HG03060 (cell line): ENCODE measurements around the gene ATXN1.
"Not testable (repeated sequence)": the region's sequence is repeated elsewhere in the genome, so short reads cannot be mapped to it uniquely, and the experiment has no call there.

ENCODE experiments used
- ATAC-seq: cut with Tn5 transposase; IDR thresholded peaks from one replicate; pipeline ENCODE4 v1.9.1; 2021; ENCODE audit warnings: low read depth, moderate number of reproducible peaks; ENCODE audit not compliant: unreplicated experiment

The ATXN1 gene

GRCh38 chr6:16409531-16410441 is 351.5 kb downstream of the ATXN1 start:
- no peak for ATAC-seq

- no peak for ATAC-seq
These were observed 352.5 kb downstream of the ATXN1 start for GRCh38 chr6:16408766-16409165.

- ATAC-seq = no peak
These were observed 354.3 kb downstream of the ATXN1 start for GRCh38 chr6:16406966-16407365.

- not testable (repeated sequence) for ATAC-seq
These were observed 354.7 kb downstream of the ATXN1 start for GRCh38 chr6:16406538-16406937.

GRCh38 chr6:16405375-16405774 is 355.9 kb downstream of the ATXN1 start:
- ATAC-seq = no peak

GRCh38 chr6:16404456-16404855 is 356.8 kb downstream of the ATXN1 start:
- no peak for ATAC-seq

- no peak for ATAC-seq
These were observed 357.4 kb downstream of the ATXN1 start for GRCh38 chr6:16403831-16404230.

GRCh38 chr6:16402581-16402900 is 358.7 kb downstream of the ATXN1 start:
- no peak for ATAC-seq

GRCh38 chr6:16400248-16400760 is 361.0 kb downstream of the ATXN1 start:
- ATAC-seq = no peak

- ATAC-seq = no peak
These were observed 361.6 kb downstream of the ATXN1 start for GRCh38 chr6:16399695-16400094.

- ATAC-seq = no peak
These were observed 362.1 kb downstream of the ATXN1 start for GRCh38 chr6:16399158-16399557.

- no peak for ATAC-seq
These were observed 362.7 kb downstream of the ATXN1 start for GRCh38 chr6:16398587-16398986.

- no peak for ATAC-seq
These were observed 363.6 kb downstream of the ATXN1 start for GRCh38 chr6:16397623-16398022.

GRCh38 chr6:16396497-16397319 is 364.6 kb downstream of the ATXN1 start:
- no peak for ATAC-seq

GRCh38 chr6:16394632-16395031 is 366.6 kb downstream of the ATXN1 start:
- ATAC-seq = no peak

GRCh38 chr6:16393326-16393725 is 367.9 kb downstream of the ATXN1 start:
- no peak for ATAC-seq

- no peak for ATAC-seq
These were observed 369.2 kb downstream of the ATXN1 start for GRCh38 chr6:16392010-16392409.

- no peak for ATAC-seq
These were observed 369.8 kb downstream of the ATXN1 start for GRCh38 chr6:16391451-16391912.

GRCh38 chr6:16390909-16391450 is 370.3 kb downstream of the ATXN1 start:
- not testable (repeated sequence) for ATAC-seq

GRCh38 chr6:16389642-16390041 is 371.6 kb downstream of the ATXN1 start:
- ATAC-seq = no peak

GRCh38 chr6:16388488-16388887 is 372.8 kb downstream of the ATXN1 start:
- ATAC-seq = no peak
